Rectal smooth muscle tissue (tissue), 1 donor: ENCODE measurements around the gene CNBP.

Source experiments
- H3K27ac ChIP-seq: one replicate; pipeline ENCODE4 v1.7.0; 2013; ENCODE audit warnings: low read depth, low read length, inconsistent platforms
- H3K27me3 ChIP-seq: one replicate; pipeline ENCODE4 v1.7.0; 2013; ENCODE audit warnings: low read length; ENCODE audit not compliant: control insufficient read depth, insufficient read depth
- H3K36me3 ChIP-seq: one replicate; pipeline ENCODE4 v1.7.0; 2013; ENCODE audit warnings: low read length; ENCODE audit not compliant: control insufficient read depth, insufficient read depth
- H3K4me1 ChIP-seq: one replicate; pipeline ENCODE4 v1.7.0; 2013; ENCODE audit warnings: low read length; ENCODE audit not compliant: control insufficient read depth, insufficient read depth
- H3K4me3 ChIP-seq: one replicate; pipeline ENCODE4 v1.7.0; 2013; ENCODE audit warnings: low read length
- H3K9ac ChIP-seq: one replicate; pipeline ENCODE4 v1.7.0; 2013; ENCODE audit warnings: low read length

The CNBP gene

GRCh38 chr3:129121792-129122411, 61.8 kb downstream of the CNBP start, which contains the start of gene RAB43:
Gene RAB43, minus strand, starts transcription at chr3:129121804. Its CDS starts 315 bp downstream, at chr3:129121489.
- Histone ChIP-seq H3K4me1 (peaks cover 12% of the 10 kb centered on the region), H3K9ac (peak within 1 kb of the TSS; percentile 83), H3K27ac (peak within 1 kb of the TSS; percentile 92), H3K27me3 (no peaks in the 10 kb centered on the region), H3K36me3 (peaks cover 3% of the 10 kb centered on the region), H3K4me3 (peak within 1 kb of the TSS; percentile 82)

GRCh38 chr3:129121016-129121791, 62.5 kb downstream of the CNBP start:
- Histone ChIP-seq H3K4me1 (peaks cover 12% of the 10 kb centered on the region), H3K27me3 (no peaks in the 10 kb centered on the region), H3K27ac (peak overlapping the region; percentile 92), H3K36me3 (peaks cover 3% of the 10 kb centered on the region), H3K9ac (peak overlapping the region; percentile 83), H3K4me3 (peak overlapping the region; percentile 82)

GRCh38 chr3:129120254-129121004, 63.3 kb downstream of the CNBP start:
- H3K27ac ChIP-seq = peak overlapping the region; percentile 92
- H3K36me3 ChIP-seq = peaks cover 3% of the 10 kb centered on the region
- peak overlapping the region; percentile 82 for H3K4me3 ChIP-seq
- H3K9ac ChIP-seq = peak overlapping the region; percentile 83
- peaks cover 12% of the 10 kb centered on the region for H3K4me1 ChIP-seq
- H3K27me3 ChIP-seq = no peaks in the 10 kb centered on the region

GRCh38 chr3:129119365-129120100, 64.2 kb downstream of the CNBP start:
- Histone ChIP-seq H3K4me3 (peak overlapping the region; percentile 82), H3K27me3 (no peaks in the 10 kb centered on the region), H3K4me1 (peaks cover 12% of the 10 kb centered on the region), H3K9ac (no peak overlapping the region), H3K36me3 (peaks cover 3% of the 10 kb centered on the region), H3K27ac (peak overlapping the region; percentile 92)

GRCh38 chr3:129118745-129119144, 65.0 kb downstream of the CNBP start:
- no peak overlapping the region for H3K9ac ChIP-seq
- no peaks in the 10 kb centered on the region for H3K27me3 ChIP-seq
- peaks cover 3% of the 10 kb centered on the region for H3K36me3 ChIP-seq
- peaks cover 12% of the 10 kb centered on the region for H3K4me1 ChIP-seq
- no peak overlapping the region for H3K4me3 ChIP-seq
- H3K27ac ChIP-seq = no peak overlapping the region
